ENCODE measurements around the gene BCOR.

BCOR gene

GRCh38 chrX:40049084-40049641 is 48.6 kb downstream of the BCOR start:
- H3K4me3 ChIP-seq (ENCODE audit: low read length): no peak overlapping the region
- no peak for DNase-seq (ENCODE audit: low read depth, low spot score)

DNA sequence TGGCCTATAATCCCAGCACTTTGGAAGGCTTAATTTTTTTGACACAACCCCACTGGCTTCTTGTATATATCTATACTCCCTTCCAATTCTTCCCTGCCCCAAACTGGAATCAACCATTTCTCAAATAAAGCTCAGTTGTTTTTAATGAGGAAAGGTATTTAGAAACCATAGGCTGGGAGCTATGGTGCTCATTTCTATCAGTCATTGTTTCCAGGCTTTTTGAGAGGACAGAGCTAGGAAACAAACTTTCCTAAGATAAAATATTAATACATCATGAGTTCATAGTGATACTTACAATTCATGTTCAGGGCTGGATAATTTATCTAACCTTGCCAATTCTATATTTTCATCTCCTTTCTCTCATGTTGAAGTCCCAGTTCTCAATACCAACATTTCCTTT is 50.3 kb downstream of the BCOR start:
- no peak overlapping the region for H3K4me3 ChIP-seq (ENCODE audit: low read length)
- no peak for DNase-seq (ENCODE audit: low read depth, low spot score)

- no peak overlapping the region for H3K4me3 ChIP-seq (ENCODE audit: low read length)
- no peak for DNase-seq (ENCODE audit: low read depth, low spot score)
Measured at GRCh38 chrX:40043895-40044294, 53.9 kb downstream of the BCOR start.

- no peak overlapping the region for H3K4me3 ChIP-seq (ENCODE audit: low read length)
- no peak for DNase-seq (ENCODE audit: low read depth, low spot score)
Measured at GRCh38 chrX:40041915-40042314, 55.8 kb downstream of the BCOR start.

DNA sequence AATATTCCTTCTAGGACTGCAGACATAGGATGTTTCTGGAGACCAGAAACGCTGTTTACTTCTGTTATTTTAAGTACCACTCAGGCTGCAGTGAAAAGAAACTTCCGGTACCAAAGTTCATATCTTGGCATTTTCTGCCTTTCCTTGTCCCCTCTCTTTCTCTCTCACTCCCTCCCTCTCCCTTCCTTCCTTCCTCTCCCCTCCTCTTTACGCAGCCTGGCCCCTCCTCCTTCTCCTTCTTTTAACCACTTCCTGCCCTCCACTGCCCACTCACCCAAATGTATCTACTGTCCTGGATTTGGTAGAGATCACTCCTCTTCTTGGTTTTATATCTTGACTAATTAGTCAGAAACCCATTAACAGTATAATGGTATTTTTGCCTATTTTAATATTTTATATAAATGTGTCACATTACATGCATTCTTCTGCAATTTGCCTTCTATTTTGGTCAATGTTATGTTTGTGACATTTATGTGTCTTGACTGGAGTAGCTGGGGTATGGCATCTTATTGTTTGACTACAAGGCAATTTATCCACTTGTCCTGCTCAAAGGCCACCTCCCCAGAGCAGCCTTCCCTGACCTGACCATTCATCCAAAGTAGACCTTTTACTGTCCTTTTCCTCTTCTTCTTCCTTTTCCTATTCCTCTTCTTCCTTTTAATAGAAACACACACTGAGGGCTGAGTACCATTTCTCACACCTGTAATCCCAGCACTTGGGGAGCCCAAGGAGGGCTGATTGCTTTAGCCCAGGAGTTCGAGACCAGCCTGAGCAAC is 56.9 kb downstream of the BCOR start:
- no peak for DNase-seq (ENCODE audit: low read depth, low spot score)
- no peak overlapping the region for H3K4me3 ChIP-seq (ENCODE audit: low read length)

DNA sequence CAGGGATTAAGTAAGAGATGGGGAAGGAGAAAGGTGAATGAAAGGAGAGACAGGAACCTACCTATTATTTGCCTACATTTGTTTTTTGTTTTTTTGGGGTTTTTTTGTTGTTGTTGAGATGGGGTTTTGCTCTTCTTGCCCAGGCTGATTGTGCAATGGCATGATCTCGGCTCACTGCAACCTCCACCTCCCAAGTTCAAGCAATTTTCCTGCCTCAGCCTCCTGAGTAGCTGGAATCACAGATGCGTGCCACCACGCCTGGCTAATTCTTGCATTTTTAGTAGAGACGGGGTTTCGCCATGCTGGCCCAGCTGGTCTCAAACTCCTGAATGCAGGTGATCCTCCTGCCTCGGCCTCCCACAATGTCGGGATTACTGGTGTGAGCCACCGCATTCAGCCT is 57.9 kb downstream of the BCOR start:
- no peak overlapping the region for H3K4me3 ChIP-seq (ENCODE audit: low read length)
- DNase-seq (ENCODE audit: low read depth, low spot score): no peak

GRCh38 chrX:40037367-40037766 is 60.4 kb downstream of the BCOR start:
- no peak overlapping the region for H3K4me3 ChIP-seq (ENCODE audit: low read length)
- DNase-seq (ENCODE audit: low read depth, low spot score): no peak

GRCh38 chrX:40035726-40036125 is 62.0 kb downstream of the BCOR start:
- no peak for DNase-seq (ENCODE audit: low read depth, low spot score)
- H3K4me3 ChIP-seq (ENCODE audit: low read length): no peak overlapping the region

GRCh38 chrX:40031911-40032310 is 65.8 kb downstream of the BCOR start:
- DNase-seq (ENCODE audit: low read depth, low spot score): no peak
- no peak overlapping the region for H3K4me3 ChIP-seq (ENCODE audit: low read length)

DNA sequence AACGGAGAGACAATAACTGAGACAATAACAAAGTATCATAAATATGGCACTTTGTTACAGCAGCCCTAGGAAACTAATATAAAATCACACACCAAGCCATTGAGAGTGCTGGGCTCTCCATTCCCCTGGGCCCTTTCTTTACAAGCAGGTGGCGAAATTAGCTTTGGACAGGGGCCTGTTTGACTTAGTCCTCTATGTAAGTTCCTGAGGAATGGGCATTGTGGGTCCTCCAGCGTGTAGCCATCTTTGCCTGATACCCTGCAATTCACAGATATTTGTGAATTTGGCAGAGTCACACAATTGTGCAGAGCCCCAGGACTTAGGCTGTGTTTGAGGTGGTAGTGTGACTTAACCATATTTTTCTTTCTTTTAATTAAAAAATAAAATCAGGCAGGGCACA is 67.6 kb downstream of the BCOR start:
- no peak for DNase-seq (ENCODE audit: low read depth, low spot score)
- no peak overlapping the region for H3K4me3 ChIP-seq (ENCODE audit: low read length)

DNA sequence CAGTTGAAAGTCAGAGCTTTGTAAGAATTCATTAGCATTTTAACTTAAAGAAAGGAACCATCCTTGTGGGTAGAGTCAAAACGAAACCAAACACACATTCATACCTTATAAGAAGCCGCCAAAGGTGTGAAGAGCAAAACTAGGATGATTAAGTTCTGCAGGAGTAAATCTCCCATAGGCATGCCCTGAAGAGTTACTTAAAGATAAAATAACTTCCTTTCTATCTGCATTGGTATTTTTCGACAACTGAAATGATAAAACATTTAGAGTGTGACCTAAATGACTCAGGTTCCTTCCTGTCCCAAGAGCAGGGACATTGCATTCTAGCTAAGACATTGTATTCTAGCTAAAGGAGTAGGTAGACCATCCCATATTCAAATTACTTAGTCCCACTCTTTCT is 75.3 kb downstream of the BCOR start:
- no peak overlapping the region for H3K4me3 ChIP-seq (ENCODE audit: low read length)
- DNase-seq (ENCODE audit: low read depth, low spot score): no peak

DNA sequence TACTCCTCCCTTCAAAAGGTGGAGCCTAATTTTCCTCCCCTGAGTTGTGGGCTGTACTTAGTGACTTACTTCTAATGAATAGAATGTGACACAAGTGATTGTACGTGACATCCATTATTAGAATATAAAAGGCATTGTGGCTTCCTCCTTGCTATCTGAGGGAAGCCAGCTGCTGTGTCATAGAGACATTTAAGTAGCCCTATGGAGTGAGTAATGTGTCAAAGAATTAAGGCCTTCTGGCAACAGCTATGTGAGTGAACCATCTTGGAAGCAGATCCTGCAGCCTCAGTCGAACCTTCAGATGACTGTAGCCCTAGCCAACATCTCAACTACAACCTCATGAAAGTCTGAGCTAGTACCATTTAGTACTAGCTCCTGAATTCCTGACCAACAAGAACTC is 76.1 kb downstream of the BCOR start:
- DNase-seq (ENCODE audit: low read depth, low spot score): no peak
- no peak overlapping the region for H3K4me3 ChIP-seq (ENCODE audit: low read length)

DNA sequence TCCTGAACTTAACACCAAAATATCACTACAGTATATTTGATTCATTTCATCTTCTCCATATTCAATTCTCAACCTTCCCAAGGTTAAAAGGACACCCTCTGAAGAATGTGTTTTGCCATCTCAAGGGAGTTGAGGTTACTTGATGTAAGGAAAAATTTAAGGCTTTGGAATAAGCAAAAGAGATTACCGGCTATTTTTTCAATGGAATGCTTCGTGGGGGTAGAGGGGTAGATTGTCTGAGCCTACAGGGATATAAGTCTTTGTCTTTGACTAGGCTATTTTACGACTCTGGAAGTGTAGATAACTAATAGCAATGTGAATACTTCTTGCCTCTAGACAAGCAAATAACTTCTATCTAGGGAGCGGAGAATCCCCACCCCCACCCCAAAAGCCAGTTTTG is 78.2 kb downstream of the BCOR start:
- no peak for DNase-seq (ENCODE audit: low read depth, low spot score)
- H3K4me3 ChIP-seq (ENCODE audit: low read length): no peak overlapping the region

DNA sequence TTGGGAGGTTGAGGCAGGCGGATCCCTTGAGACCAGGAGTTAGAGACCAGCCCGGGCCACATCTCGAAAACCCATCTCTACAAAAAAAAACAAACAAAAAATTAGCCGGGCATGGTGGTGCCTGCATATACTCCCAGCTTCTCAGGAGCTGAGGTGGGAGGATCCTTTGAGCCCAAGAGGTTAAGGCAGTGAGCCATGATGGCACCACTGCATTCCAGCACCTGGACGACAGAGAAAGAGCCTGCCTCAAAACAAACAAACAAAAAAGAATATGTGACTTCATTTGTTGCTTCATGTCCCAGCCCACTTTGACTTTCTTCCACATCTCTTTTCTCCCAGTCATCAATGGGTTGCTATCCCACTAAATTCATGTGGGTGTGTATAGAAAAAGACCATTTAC is 79.7 kb downstream of the BCOR start:
- DNase-seq (ENCODE audit: low read depth, low spot score): no peak
- no peak overlapping the region for H3K4me3 ChIP-seq (ENCODE audit: low read length)

DNA sequence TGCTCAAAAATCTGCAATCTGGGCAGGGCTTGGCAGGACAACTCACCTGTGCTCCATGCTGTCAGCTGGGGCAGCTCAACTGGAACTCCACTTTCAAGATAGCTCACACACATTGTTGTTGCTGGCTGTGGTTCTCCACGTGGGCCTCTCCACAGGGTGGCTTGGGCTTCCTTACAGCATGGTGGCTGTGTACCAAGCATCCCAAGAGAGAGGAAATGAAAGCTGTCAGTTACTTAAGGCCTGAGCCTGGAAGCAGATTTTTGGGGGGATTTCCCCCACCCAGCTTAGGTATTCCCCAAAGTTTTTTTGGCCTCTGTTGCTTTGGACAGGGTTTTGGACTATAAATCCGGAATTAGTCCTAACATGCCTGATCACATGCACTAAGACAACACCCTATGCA is 81.0 kb downstream of the BCOR start:
- H3K4me3 ChIP-seq (ENCODE audit: low read length): no peak overlapping the region
- DNase-seq (ENCODE audit: low read depth, low spot score): no peak

- no peak for DNase-seq (ENCODE audit: low read depth, low spot score)
- H3K4me3 ChIP-seq (ENCODE audit: low read length): no peak overlapping the region
Measured at GRCh38 chrX:40015693-40016092, 82.1 kb downstream of the BCOR start.

GRCh38 chrX:40013266-40014195 is 84.2 kb downstream of the BCOR start:
- DNase-seq (ENCODE audit: low read depth, low spot score): peak; percentile 60
- H3K4me3 ChIP-seq (ENCODE audit: low read length): peak overlapping the region; percentile 58

- no peak for DNase-seq (ENCODE audit: low read depth, low spot score)
- H3K4me3 ChIP-seq (ENCODE audit: low read length): peak overlapping the region; percentile 58; the same call in 1 of the 2 replicates
Measured at GRCh38 chrX:40012868-40013265, 84.9 kb downstream of the BCOR start.

- no peak overlapping the region for H3K4me3 ChIP-seq (ENCODE audit: low read length)
- no peak for DNase-seq (ENCODE audit: low read depth, low spot score)
Measured at GRCh38 chrX:40012039-40012867, 85.5 kb downstream of the BCOR start.
